Measurements from ENCODE around the gene ARHGEF6.
"Not testable (repeated sequence)": the region's sequence is repeated elsewhere in the genome, so short reads cannot be mapped to it uniquely, and the experiment has no call there.

Gene ARHGEF6

GRCh38 chrX:136783159-136783558 is 2.4 kb upstream of the ARHGEF6 start:
- FAIRE-seq, result no peak
- no peak for DNase-seq (ENCODE audit: insufficient read length, low spot score)

DNA sequence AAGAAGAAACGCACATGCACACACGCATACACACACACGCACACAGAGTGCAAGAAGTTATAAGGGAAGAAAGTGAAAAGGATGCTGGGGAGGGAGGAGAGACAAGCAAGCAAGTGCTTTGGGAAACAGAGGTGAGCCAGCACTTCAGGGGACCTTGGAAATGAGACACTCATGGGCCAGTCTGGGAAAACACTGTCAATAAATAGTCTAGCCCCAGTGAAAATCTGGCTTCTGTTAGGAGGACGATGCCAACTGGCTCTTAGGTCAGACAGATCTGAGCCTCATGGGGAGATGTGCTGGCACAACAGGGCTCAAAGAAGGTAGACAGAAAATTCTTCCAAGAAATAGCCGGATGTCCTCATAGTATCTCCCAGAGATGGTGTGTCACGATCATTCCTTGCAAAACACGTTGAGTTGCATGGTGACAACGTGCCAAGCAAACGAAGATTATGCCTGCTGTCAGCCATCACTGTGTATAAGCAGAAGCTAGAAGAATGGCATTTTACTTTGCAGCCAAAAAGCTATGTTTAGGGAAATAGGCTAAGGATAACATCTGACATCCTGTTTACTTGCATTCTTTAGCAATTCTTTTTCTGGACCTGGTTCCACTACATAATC is 557 bp upstream of the ARHGEF6 start:
- FAIRE-seq (peak; percentile 35), DNase-seq (ENCODE audit: insufficient read length, low spot score) (no peak)

- no peak for FAIRE-seq
- DNase-seq (ENCODE audit: insufficient read length, low spot score), result no peak
Observed at GRCh38 chrX:136780241-136780640, 491 bp downstream of the ARHGEF6 start.

DNA sequence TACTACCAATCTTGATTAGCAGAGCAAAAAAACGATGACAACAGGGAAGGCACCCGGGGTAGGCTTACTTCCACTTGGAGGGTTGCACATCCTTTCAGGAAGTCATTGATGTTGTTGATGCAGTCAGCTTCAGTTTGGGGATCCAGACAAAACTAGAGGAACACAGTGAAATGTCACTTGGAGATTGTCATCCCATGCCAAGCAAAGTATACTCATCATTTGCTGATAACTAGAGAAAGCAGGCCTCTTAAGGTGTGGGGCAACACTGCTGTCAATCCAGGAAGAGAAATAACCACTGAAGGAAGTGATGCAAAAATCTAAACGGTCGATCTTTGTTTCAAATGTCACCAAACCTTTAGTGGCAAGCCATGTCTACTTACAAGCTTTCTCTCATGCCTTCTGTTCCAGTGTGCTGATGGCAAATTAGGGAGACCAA is 1.4 kb downstream of the ARHGEF6 start:
- no peak for DNase-seq (ENCODE audit: insufficient read length, low spot score)
- FAIRE-seq, result peak; percentile 98

- no peak for FAIRE-seq
- no peak for DNase-seq (ENCODE audit: insufficient read length, low spot score)
Observed at GRCh38 chrX:136778916-136779315, 1.8 kb downstream of the ARHGEF6 start.

GRCh38 chrX:136778020-136778419 is 2.7 kb downstream of the ARHGEF6 start:
- FAIRE-seq (peak; percentile 33), DNase-seq (ENCODE audit: insufficient read length, low spot score) (no peak)

GRCh38 chrX:136773648-136774047 is 7.1 kb downstream of the ARHGEF6 start:
- FAIRE-seq (peak; percentile 79), DNase-seq (ENCODE audit: insufficient read length, low spot score) (no peak)

DNA sequence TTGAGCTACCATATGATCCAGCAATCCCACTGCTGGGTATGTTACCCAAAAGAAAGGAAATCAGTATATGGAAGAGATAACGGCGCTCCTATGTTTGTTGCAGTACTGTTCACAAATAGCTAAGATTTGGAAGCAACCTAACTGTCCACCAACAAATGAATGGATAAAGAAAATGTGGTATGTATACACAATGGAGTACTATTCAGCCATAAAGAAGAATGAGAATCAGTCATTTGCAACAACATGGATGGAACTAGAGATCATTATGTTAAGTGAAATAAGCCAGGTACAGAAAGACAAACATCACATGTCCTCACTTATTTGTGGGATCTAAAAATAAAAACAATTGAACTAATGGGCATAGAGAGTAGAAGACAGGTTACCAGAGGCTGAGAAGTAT is 8.9 kb downstream of the ARHGEF6 start:
- not testable (repeated sequence) for DNase-seq (ENCODE audit: insufficient read length, low spot score); FAIRE-seq

DNA sequence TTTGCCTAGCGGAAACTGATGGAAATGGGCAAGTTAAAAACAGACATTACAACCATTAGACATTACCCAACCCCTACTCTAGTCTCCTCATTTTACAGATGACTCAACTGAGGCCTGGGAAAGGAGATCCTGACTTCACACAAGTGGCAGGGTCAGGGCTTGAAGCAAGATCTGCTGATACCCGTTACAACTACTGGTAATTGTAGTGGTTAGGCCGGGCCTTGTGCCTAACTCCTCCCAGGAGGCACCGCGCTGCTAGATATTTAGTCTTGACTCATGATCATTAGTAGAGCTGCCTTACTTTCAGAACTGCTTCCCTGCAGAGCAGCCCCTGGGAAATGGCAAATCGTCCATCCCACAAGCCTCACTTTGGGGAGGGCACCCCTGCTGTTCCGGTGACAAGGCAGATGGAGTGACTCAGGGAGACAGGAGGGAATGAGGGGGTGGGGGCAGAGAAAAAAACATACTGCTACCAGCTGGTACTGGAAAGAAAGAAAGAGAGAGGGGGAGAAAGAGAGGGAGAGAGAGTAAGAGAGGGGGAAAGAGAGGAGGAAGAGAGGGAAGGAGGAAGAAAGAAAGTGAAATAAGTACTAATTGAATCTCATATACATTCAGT is 12.2 kb downstream of the ARHGEF6 start:
- DNase-seq (ENCODE audit: insufficient read length, low spot score) (no peak), FAIRE-seq (peak; percentile 93)

- FAIRE-seq (peak; percentile 95), DNase-seq (ENCODE audit: insufficient read length, low spot score) (no peak)
Observed at GRCh38 chrX:136767104-136767941, 13.4 kb downstream of the ARHGEF6 start.

DNA sequence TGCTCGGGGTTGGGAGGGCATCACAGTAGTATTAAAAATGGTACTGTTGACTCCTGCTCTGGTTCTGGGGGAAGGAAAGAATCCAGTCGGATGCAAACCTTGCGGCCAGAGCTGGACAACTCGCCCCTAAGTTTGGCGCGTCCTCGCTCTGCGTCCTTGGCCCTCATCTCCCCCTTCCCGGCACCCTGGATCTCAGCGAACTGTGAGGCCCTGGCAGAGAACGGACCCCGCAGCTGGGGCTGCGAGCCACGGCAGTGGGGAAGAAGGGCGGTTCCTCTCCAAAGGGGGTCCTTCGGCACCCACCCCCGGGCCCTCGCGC is 14.0 kb downstream of the ARHGEF6 start:
- no peak for DNase-seq (ENCODE audit: insufficient read length, low spot score)
- no peak for FAIRE-seq

GRCh38 chrX:136765821-136766356 is 14.8 kb downstream of the ARHGEF6 start:
- DNase-seq (ENCODE audit: insufficient read length, low spot score) (no peak), FAIRE-seq (peak; percentile 18)

- DNase-seq (ENCODE audit: insufficient read length, low spot score) (no peak), FAIRE-seq (peak; percentile 61)
Observed at GRCh38 chrX:136764206-136764605, 16.5 kb downstream of the ARHGEF6 start.

DNA sequence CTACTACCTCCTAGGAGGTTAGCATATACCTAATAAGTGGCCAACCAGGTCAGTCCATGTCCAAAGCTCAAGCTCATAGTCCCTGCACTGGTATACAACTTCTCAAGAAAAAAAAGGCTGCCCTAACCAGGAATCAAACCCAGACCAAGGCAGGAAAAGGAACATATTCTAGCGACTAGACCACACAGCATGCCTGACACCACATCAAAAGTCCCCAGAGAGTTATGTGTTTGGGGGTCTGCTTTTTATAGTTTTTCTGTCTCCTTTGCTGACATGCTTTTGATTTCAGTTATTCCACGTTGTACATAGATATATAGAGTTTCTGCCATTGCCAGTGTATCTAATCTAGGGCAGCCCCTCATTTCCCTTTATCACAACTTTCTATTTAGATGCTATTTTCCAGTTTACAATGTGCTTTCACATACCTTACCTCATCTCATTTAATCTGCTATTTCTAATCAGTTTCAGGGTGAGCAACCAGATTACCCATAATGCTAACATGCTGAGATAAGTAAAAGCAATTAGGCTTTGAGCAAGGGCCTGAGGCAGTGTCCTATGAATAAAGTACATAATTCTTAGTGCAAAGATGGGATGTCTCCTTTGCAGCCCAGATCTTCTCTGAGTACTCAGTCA is 17.8 kb downstream of the ARHGEF6 start:
- FAIRE-seq (no peak), DNase-seq (ENCODE audit: insufficient read length, low spot score) (no peak)

DNA sequence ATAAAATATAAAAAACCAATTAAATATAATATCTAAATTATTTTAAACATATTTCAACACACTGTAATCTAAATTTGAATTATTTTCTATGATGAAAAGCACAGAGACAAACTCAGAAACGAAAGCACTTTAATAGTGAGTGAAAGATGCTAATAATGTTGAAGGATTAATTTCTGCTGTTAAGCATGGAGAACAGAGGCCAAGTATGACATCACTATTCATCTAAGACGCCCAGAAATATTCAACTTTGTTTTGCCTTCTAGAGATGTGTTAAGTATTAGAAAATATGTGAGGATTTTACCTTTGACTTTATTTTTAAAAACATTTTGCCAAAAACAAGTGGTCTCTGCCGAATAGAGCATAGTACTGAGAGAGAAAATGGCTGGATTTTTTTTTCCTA is 19.3 kb downstream of the ARHGEF6 start:
- DNase-seq (ENCODE audit: insufficient read length, low spot score) (no peak), FAIRE-seq (peak; percentile 89)

DNA sequence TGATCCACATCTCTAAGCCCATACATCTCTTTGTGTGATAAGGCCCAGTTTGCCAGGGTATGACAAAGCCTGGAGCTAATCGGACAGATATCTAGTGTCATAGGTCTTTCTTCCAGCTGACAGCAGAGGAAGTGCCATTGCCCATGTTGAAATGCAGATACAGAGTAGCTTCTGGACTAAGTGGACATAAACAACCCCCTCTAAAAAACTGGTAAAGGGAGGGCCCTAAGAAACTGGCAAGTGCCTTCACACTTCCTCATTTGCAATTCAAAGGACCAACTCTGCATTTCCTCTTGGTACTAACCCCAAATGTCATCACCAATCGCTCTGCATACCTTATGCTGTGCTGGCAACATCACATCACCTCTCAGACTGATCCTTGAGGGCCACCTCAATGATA is 20.8 kb downstream of the ARHGEF6 start:
- DNase-seq (ENCODE audit: insufficient read length, low spot score) (no peak), FAIRE-seq (peak; percentile 90)

DNA sequence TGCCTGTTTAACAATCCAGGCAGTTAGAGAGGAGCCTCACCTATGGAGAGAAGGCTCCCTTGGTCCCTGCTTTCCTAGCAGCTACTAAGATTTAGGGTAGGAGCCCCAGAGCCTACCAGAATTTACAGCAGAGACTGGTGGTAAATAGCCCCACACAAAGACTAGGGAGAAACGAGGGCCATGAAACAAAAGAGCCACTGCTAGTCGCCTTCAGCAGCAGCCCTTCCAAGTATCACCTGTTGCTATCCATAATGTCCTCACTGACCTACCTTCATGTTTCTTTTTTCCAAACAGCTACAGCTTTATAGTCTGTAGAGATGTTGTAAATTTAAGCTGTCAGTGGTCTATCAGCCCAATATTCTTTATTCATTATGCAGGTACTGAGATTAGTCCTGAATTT is 25.3 kb downstream of the ARHGEF6 start:
- no peak for FAIRE-seq
- DNase-seq (ENCODE audit: insufficient read length, low spot score), result no peak

DNA sequence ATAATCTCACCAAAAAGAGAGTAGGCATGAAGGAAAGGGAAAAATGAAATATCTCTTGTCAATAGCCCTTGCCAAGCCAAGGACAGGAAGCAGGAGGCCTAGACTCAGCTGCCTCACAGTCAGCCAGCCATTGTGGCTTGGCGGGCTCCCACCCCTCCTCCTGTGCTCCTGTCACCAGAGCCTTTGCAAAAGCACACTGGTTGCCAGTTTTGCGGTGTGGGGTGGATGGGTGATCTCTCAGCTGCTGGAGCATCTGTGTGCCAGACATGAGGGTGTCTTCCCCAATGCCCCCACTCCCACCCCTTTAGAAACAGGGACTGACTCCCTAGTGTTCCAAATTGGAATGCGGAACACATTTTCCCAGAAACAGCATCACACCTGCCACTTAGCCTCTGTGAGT is 26.1 kb downstream of the ARHGEF6 start:
- DNase-seq (ENCODE audit: insufficient read length, low spot score) (no peak), FAIRE-seq (no peak)

- no peak for FAIRE-seq
- DNase-seq (ENCODE audit: insufficient read length, low spot score), result no peak
Observed at GRCh38 chrX:136752796-136753195, 27.9 kb downstream of the ARHGEF6 start.

- FAIRE-seq (no peak), DNase-seq (ENCODE audit: insufficient read length, low spot score) (no peak)
Observed at GRCh38 chrX:136752346-136752745, 28.4 kb downstream of the ARHGEF6 start.

DNA sequence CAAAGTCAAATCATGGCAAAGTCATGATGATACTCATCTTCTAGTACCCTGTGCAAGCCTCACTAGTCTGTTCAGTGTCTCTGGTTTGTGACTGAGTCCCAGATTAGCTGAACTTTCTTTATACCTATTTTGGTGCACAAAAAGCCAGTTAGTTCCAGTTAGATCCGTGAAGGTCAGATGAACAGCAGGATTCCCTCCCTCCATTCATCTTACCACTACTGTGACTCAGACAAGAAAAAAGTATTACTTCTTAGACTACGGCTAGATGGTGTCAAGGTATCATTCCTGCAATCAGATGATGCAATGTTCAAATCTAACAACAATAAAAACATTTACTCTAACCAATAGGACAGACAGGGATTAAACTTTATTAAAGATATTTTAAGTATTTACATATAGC is 30.4 kb downstream of the ARHGEF6 start:
- FAIRE-seq, result no peak
- DNase-seq (ENCODE audit: insufficient read length, low spot score), result no peak
